GM08714 (cell line): ENCODE measurements around the gene TXNRD2.
"Not testable (repeated sequence)": the region's sequence is repeated elsewhere in the genome, so short reads cannot be mapped to it uniquely, and the experiment has no call there.

Experiments
- H3K4me3 ChIP-seq: fragments of 200-500 bp; sonication (Bioruptor generic); 2 replicates; pipeline ENCODE4 v1.5.1; 2014; ENCODE audit warnings: mild to moderate bottlenecking, low read length, inconsistent platforms
- ZNF274 ChIP-seq: IDR thresholded peaks from 2 replicates; pipeline ENCODE4 v1.6.1; 2012; ENCODE audit warnings: mild to moderate bottlenecking, low read depth, low read length

TXNRD2 gene

GRCh38 chr22:19918332-19919106, 23.1 kb downstream of the TXNRD2 start:
- no peak for TF ChIP-seq ZNF274
- no peak overlapping the region for H3K4me3 ChIP-seq

- no peak overlapping the region for H3K4me3 ChIP-seq
- TF ChIP-seq ZNF274, result no peak
These were observed 24.1 kb downstream of the TXNRD2 start for GRCh38 chr22:19917389-19918138.

- no peak overlapping the region for H3K4me3 ChIP-seq
- no peak for TF ChIP-seq ZNF274
These were observed 24.7 kb downstream of the TXNRD2 start for GRCh38 chr22:19916941-19917340.

- no peak for TF ChIP-seq ZNF274
- no peak overlapping the region for H3K4me3 ChIP-seq
These were observed 25.6 kb downstream of the TXNRD2 start for GRCh38 chr22:19916006-19916405.

GRCh38 chr22:19915287-19915954, 26.2 kb downstream of the TXNRD2 start:
- TF ChIP-seq ZNF274, result no peak

GRCh38 chr22:19914201-19914943, 27.2 kb downstream of the TXNRD2 start:
- TF ChIP-seq ZNF274, result no peak
- no peak overlapping the region for H3K4me3 ChIP-seq

More at GRCh38 chr22:19915287-19915954, 26.2 kb downstream of the TXNRD2 start:
- no peak overlapping the region for H3K4me3 ChIP-seq

- TF ChIP-seq ZNF274, result no peak
- no peak overlapping the region for H3K4me3 ChIP-seq
These were observed 28.2 kb downstream of the TXNRD2 start for GRCh38 chr22:19913337-19913936.

GRCh38 chr22:19912271-19912999, 29.2 kb downstream of the TXNRD2 start:
- H3K4me3 ChIP-seq, result no peak overlapping the region
- no peak for TF ChIP-seq ZNF274

- H3K4me3 ChIP-seq, result no peak overlapping the region
- TF ChIP-seq ZNF274, result no peak
These were observed 29.9 kb downstream of the TXNRD2 start for GRCh38 chr22:19911540-19912270.

GRCh38 chr22:19910180-19910744, 31.4 kb downstream of the TXNRD2 start:
- TF ChIP-seq ZNF274, result no peak
- no peak overlapping the region for H3K4me3 ChIP-seq

GRCh38 chr22:19909350-19910179, 32.1 kb downstream of the TXNRD2 start:
- TF ChIP-seq ZNF274, result no peak
- H3K4me3 ChIP-seq, result no peak overlapping the region

GRCh38 chr22:19907902-19908301, 33.7 kb downstream of the TXNRD2 start:
- not testable (repeated sequence) for H3K4me3 ChIP-seq

GRCh38 chr22:19906864-19907263, 34.8 kb downstream of the TXNRD2 start:
- H3K4me3 ChIP-seq, result not testable (repeated sequence)
